H9 (cell line): Measurements from ENCODE around the gene TCTN2. TPM values are rescaled to one million over a fixed set of nuclear protein-coding genes. Genes with fewer than 3 reads are reported as not detected.

Experiments
- DNase-seq: peaks from one replicate; pipeline ENCODE4 v3.0.0-alpha.2; 2017
- H2AFZ ChIP-seq: one replicate; pipeline ENCODE4 v1.6.1; 2013; ENCODE audit warnings: mild to moderate bottlenecking, low read length, control low read depth, moderate library complexity
- H2AK5ac ChIP-seq: 2 replicates; pipeline ENCODE4 v1.6.1; 2013; ENCODE audit warnings: low read length, control low read depth, mixed read lengths; ENCODE audit not compliant: insufficient read length
- H2BK120ac ChIP-seq: one replicate; pipeline ENCODE4 v1.6.1; 2013; ENCODE audit warnings: low read depth, mild to moderate bottlenecking, low read length, control low read depth, inconsistent platforms; ENCODE audit not compliant: poor library complexity, severe bottlenecking
- H2BK12ac ChIP-seq: 2 replicates; pipeline ENCODE4 v1.6.1; 2013; ENCODE audit warnings: low read length, control low read depth, mixed read lengths, low read depth; ENCODE audit not compliant: insufficient read length
- H2BK15ac ChIP-seq: 2 replicates; pipeline ENCODE4 v1.6.1; 2013; ENCODE audit warnings: low read depth, low read length, control low read depth
- H2BK20ac ChIP-seq: one replicate; pipeline ENCODE4 v1.6.1; 2013; ENCODE audit warnings: low read depth, mild to moderate bottlenecking, low read length, control low read depth, inconsistent platforms; ENCODE audit not compliant: poor library complexity, severe bottlenecking
- H2BK5ac ChIP-seq: 2 replicates; pipeline ENCODE4 v1.6.1; 2013; ENCODE audit warnings: low read length, control low read depth, mixed read lengths; ENCODE audit not compliant: insufficient read length
- H3K14ac ChIP-seq: 2 replicates; pipeline ENCODE4 v1.6.1; 2013; ENCODE audit warnings: low read length, control low read depth; ENCODE audit not compliant: insufficient read depth
- H3K18ac ChIP-seq: 2 replicates; pipeline ENCODE4 v1.6.1; 2013; ENCODE audit warnings: low read depth, mild to moderate bottlenecking, mixed read lengths, low read length, control low read depth; ENCODE audit not compliant: insufficient read length
- H3K23ac ChIP-seq: 2 replicates; pipeline ENCODE4 v1.6.1; 2013; ENCODE audit warnings: low read length, control low read depth, mixed read lengths, low read depth; ENCODE audit not compliant: insufficient read length
- H3K23me2 ChIP-seq: 2 replicates; pipeline ENCODE4 v1.6.1; 2013; ENCODE audit warnings: low read depth, mild to moderate bottlenecking, mixed read lengths, low read length, control low read depth; ENCODE audit not compliant: insufficient read length, poor library complexity, severe bottlenecking
- H3K27ac ChIP-seq: 2 replicates; pipeline ENCODE4 v1.5.1; 2013; ENCODE audit warnings: low read length, control low read depth, mixed read lengths, low read depth; ENCODE audit not compliant: insufficient read length
- H3K27me3 ChIP-seq: 2 replicates; pipeline ENCODE4 v1.6.1; 2013; ENCODE audit warnings: low read length, control low read depth, inconsistent platforms; ENCODE audit not compliant: insufficient read depth
- H3K4ac ChIP-seq: 2 replicates; pipeline ENCODE4 v1.6.1; 2013; ENCODE audit warnings: low read depth, mild to moderate bottlenecking, control low read depth, inconsistent platforms, low read length, moderate library complexity
- H3K4me1 ChIP-seq: 2 replicates; pipeline ENCODE4 v1.6.1; 2013; ENCODE audit warnings: low read length, control low read depth, inconsistent platforms; ENCODE audit not compliant: insufficient read depth
- H3K4me2 ChIP-seq: 2 replicates; pipeline ENCODE4 v1.6.1; 2013; ENCODE audit warnings: low read length, control low read depth, mixed read lengths; ENCODE audit not compliant: insufficient read length, insufficient read depth
- H3K56ac ChIP-seq: 2 replicates; pipeline ENCODE4 v1.6.1; 2013; ENCODE audit warnings: low read depth, mild to moderate bottlenecking, mixed read lengths, low read length, control low read depth; ENCODE audit not compliant: insufficient read length
- H3K79me1 ChIP-seq: 2 replicates; pipeline ENCODE4 v1.6.1; 2013; ENCODE audit warnings: low read depth, mild to moderate bottlenecking, moderate library complexity, low read length, control low read depth, inconsistent platforms; ENCODE audit not compliant: insufficient read depth, poor library complexity, severe bottlenecking
- H3K79me2 ChIP-seq: 2 replicates; pipeline ENCODE4 v1.6.1; 2013; ENCODE audit warnings: low read length, control low read depth, inconsistent platforms; ENCODE audit not compliant: insufficient read depth
- H3K9ac ChIP-seq: 2 replicates; pipeline ENCODE4 v1.6.1; 2013; ENCODE audit warnings: low read length, control low read depth, mixed read lengths; ENCODE audit not compliant: insufficient read length; ENCODE audit errors: extremely low read depth
- H3K9me3 ChIP-seq: one replicate; pipeline ENCODE4 v1.6.1; 2013; ENCODE audit warnings: low read depth, low read length, inconsistent platforms; ENCODE audit not compliant: control insufficient read depth
- H3T11ph ChIP-seq: one replicate; pipeline ENCODE4 v1.6.1; 2013; ENCODE audit warnings: mild to moderate bottlenecking, low read length, control low read depth, inconsistent platforms
- H4K20me1 ChIP-seq: one replicate; pipeline ENCODE4 v1.6.1; 2013; ENCODE audit not compliant: control insufficient read depth, insufficient read length, insufficient read depth
- H4K5ac ChIP-seq: 2 replicates; pipeline ENCODE4 v1.6.1; 2013; ENCODE audit warnings: low read depth, mild to moderate bottlenecking, mixed read lengths, low read length, control low read depth; ENCODE audit not compliant: insufficient read length
- H4K8ac ChIP-seq: replicated peaks from 2 replicates; pipeline ENCODE4 v1.6.1; 2013; ENCODE audit warnings: low read length, control low read depth, mixed read lengths, low read depth; ENCODE audit not compliant: insufficient read length
- H4K91ac ChIP-seq: 2 replicates; pipeline ENCODE4 v1.6.1; 2013; ENCODE audit warnings: low read depth, mild to moderate bottlenecking, moderate library complexity, mixed read lengths, low read length, control low read depth; ENCODE audit not compliant: insufficient read length
- H3K27ac Mint-ChIP-seq, 3 experiments: 2 replicates in 2 of 3; 3 replicates in 1 of 3; pipeline ENCODE4 v1.8.0; 2020 to 2021; ENCODE audit warnings: mixed read lengths in 3 of 3, mild to moderate bottlenecking in 1 of 3, moderate library complexity in 1 of 3
- H3K27me3 Mint-ChIP-seq: 2 replicates; pipeline ENCODE4 v1.8.0; 2021; ENCODE audit warnings: low read depth, mild to moderate bottlenecking, moderate library complexity, mixed read lengths
- H3K36me3 Mint-ChIP-seq, 3 experiments: 2 replicates in 2 of 3; 3 replicates in 1 of 3; pipeline ENCODE4 v1.8.0; 2020 to 2021; ENCODE audit warnings: low read depth in 3 of 3, mixed read lengths in 3 of 3; ENCODE audit not compliant: insufficient read depth in 1 of 3
- H3K4me1 Mint-ChIP-seq, 2 experiments: 2 replicates each; pipeline ENCODE4 v1.8.0; 2020; ENCODE audit warnings: mixed read lengths in 2 of 2
- H3K4me3 Mint-ChIP-seq, 2 experiments: 2 replicates in 1 of 2; 3 replicates in 1 of 2; pipeline ENCODE4 v1.8.0; 2020 to 2021; ENCODE audit warnings: mild to moderate bottlenecking in 2 of 2, mixed read lengths in 2 of 2, moderate library complexity in 1 of 2
- H3K9me3 Mint-ChIP-seq, 2 experiments: 2 replicates in 1 of 2; 3 replicates in 1 of 2; pipeline ENCODE4 v1.8.0; 2020; ENCODE audit warnings: mild to moderate bottlenecking in 2 of 2, mixed read lengths in 2 of 2, moderate library complexity in 1 of 2
- CTCF ChIP-seq: fragments of 200-600 bp; sonication (generic); conservative IDR thresholded peaks from 3 replicates; pipeline ENCODE4 v1.8.0; 2021; ENCODE audit warnings: antibody characterized with exemption, mild to moderate bottlenecking
- WGBS: extraction: QIAGEN DNeasy Blood & Tissue Kit; methylation state at CpG from one replicate; pipeline ENCODE4 v1.1.7; 2013; ENCODE audit warnings: missing lambda C conversion rate, low lambda C conversion rate, mixed read lengths; ENCODE audit not compliant: insufficient read length; ENCODE audit errors: extremely low coverage; 5-methylcytosine and 5-hydroxymethylcytosine counted together
- total RNA-seq: library from RNA; stranded (reverse); gene quantifications from 2 replicates; pipeline ENCODE4 v1.2.1, GENCODE V29; 2021

TCTN2 gene
- total RNA-seq, 1 experiment from 2014 or later: 7.4 TPM

- Histone ChIP-seq H2BK5ac (no peak overlapping the region), H4K91ac (no peak overlapping the region), H3K14ac (no peak overlapping the region), H3K9ac (no peak overlapping the region), H3K4me2 (no peak overlapping the region), H3K27me3 (no peaks in the 10 kb centered on the region), H4K8ac (no peak overlapping the region), H2BK15ac (no peak overlapping the region), H2BK120ac (no peak overlapping the region), H3T11ph (no peak overlapping the region), H3K4ac (no peak overlapping the region), H3K23me2 (no peaks in the 10 kb centered on the region), H3K9me3 (no peaks in the 10 kb centered on the region), H3K27ac (no peak overlapping the region), H4K20me1 (no peaks in the 10 kb centered on the region), H2AFZ (no peak overlapping the region), H3K79me2 (no peaks in the 10 kb centered on the region), H2BK12ac (no peak overlapping the region), H3K4me1 (no peaks in the 10 kb centered on the region), H4K5ac (no peak overlapping the region), H2BK20ac (no peak overlapping the region), H3K18ac (no peak overlapping the region), H3K23ac (no peak overlapping the region), H3K79me1 (no peaks in the 10 kb centered on the region), H3K56ac (no peak overlapping the region), H2AK5ac (no peak overlapping the region)
- no peak for DNase-seq
- TF ChIP-seq CTCF: no peak
- H3K9me3 Mint-ChIP-seq: no peaks in the 10 kb centered on the region
- H3K4me1 Mint-ChIP-seq: no peaks in the 10 kb centered on the region
- no peak overlapping the region for H3K4me3 Mint-ChIP-seq
- H3K36me3 Mint-ChIP-seq: peaks cover 37 to 85% (median 75%) of the 10 kb centered on the region in 3 experiments; a peak in 6 of 7 replicates
- WGBS: no CpG with 5 or more reads among the region's 2 CpGs
- H3K27me3 Mint-ChIP-seq: no peaks in the 10 kb centered on the region
- no peak overlapping the region for H3K27ac Mint-ChIP-seq
Measured at GRCh38 chr12:123726244-123726643, 55.3 kb downstream of the TCTN2 start.
